Osteocyte (in vitro differentiated cells): ENCODE measurements around the gene MYDGF. TPM values are rescaled to one million over a fixed set of nuclear protein-coding genes. Genes with fewer than 3 reads are reported as not detected.

Source experiments
- DNase-seq: peaks from one replicate; pipeline ENCODE4 v3.0.0; 2021; ENCODE audit warnings: mixed read lengths; ENCODE audit not compliant: unreplicated experiment; ENCODE audit errors: extremely low spot score
- H3K27ac Mint-ChIP-seq: one replicate; pipeline ENCODE4 v1.8.0; 2021; ENCODE audit warnings: mild to moderate bottlenecking, mixed read lengths; ENCODE audit not compliant: unreplicated experiment
- H3K27me3 Mint-ChIP-seq: one replicate; pipeline ENCODE4 v1.8.0; 2021; ENCODE audit warnings: mixed read lengths; ENCODE audit not compliant: unreplicated experiment
- H3K36me3 Mint-ChIP-seq: one replicate; pipeline ENCODE4 v1.8.0; 2021; ENCODE audit warnings: mixed read lengths; ENCODE audit not compliant: unreplicated experiment
- H3K4me1 Mint-ChIP-seq: one replicate; pipeline ENCODE4 v1.8.0; 2021; ENCODE audit warnings: mixed read lengths; ENCODE audit not compliant: unreplicated experiment
- H3K4me3 Mint-ChIP-seq: one replicate; pipeline ENCODE4 v1.8.0; 2021; ENCODE audit warnings: mild to moderate bottlenecking, moderate library complexity, mixed read lengths; ENCODE audit not compliant: unreplicated experiment
- H3K9me3 Mint-ChIP-seq: one replicate; pipeline ENCODE4 v1.8.0; 2021; ENCODE audit warnings: mixed read lengths; ENCODE audit not compliant: unreplicated experiment
- CTCF ChIP-seq: fragments of 200-600 bp; sonication (generic); IDR thresholded peaks from 2 replicates; pipeline ENCODE4 v1.5.0; 2021; ENCODE audit warnings: antibody characterized with exemption, mild to moderate bottlenecking, moderate library complexity
- total RNA-seq: library from RNA; stranded (reverse); gene quantifications from 2 replicates; pipeline ENCODE4 v1.2.1, GENCODE V29; 2021

The MYDGF gene
- total RNA-seq, 1 donor from 2014 or later: 103 TPM

- peaks cover 20% of the 10 kb centered on the region for H3K4me1 Mint-ChIP-seq
- DNase-seq: no peak
- no peak overlapping the region for H3K27ac Mint-ChIP-seq
- no peak overlapping the region for H3K4me3 Mint-ChIP-seq
- no peaks in the 10 kb centered on the region for H3K9me3 Mint-ChIP-seq
- no peaks in the 10 kb centered on the region for H3K27me3 Mint-ChIP-seq
- peaks cover 36% of the 10 kb centered on the region for H3K36me3 Mint-ChIP-seq
- TF ChIP-seq CTCF: no peak
Measured at GRCh38 chr19:4693471-4694121, 23.5 kb upstream of the MYDGF start.

GRCh38 chr19:4693078-4693350 is 22.9 kb upstream of the MYDGF start:
- DNase-seq: no peak
- H3K4me3 Mint-ChIP-seq: no peak overlapping the region
- TF ChIP-seq CTCF: no peak
- H3K27ac Mint-ChIP-seq: no peak overlapping the region
- H3K4me1 Mint-ChIP-seq: peaks cover 20% of the 10 kb centered on the region
- peaks cover 36% of the 10 kb centered on the region for H3K36me3 Mint-ChIP-seq
- no peaks in the 10 kb centered on the region for H3K9me3 Mint-ChIP-seq
- no peaks in the 10 kb centered on the region for H3K27me3 Mint-ChIP-seq

GRCh38 chr19:4692251-4693077 is 22.3 kb upstream of the MYDGF start:
- Mint-ChIP-seq H3K9me3 (no peaks in the 10 kb centered on the region), H3K36me3 (peaks cover 35% of the 10 kb centered on the region)
- TF ChIP-seq CTCF: no peak

GRCh38 chr19:4691373-4691772 is 21.2 kb upstream of the MYDGF start:
- TF ChIP-seq CTCF: no peak

More at GRCh38 chr19:4692251-4693077, 22.3 kb upstream of the MYDGF start:
- Mint-ChIP-seq H3K27ac (no peak overlapping the region), H3K4me1 (peaks cover 19% of the 10 kb centered on the region), H3K27me3 (no peaks in the 10 kb centered on the region), H3K4me3 (no peak overlapping the region)
- DNase-seq: no peak

GRCh38 chr19:4690361-4690760 is 20.2 kb upstream of the MYDGF start:
- Mint-ChIP-seq H3K4me3 (no peak overlapping the region), H3K36me3 (peaks cover 35% of the 10 kb centered on the region), H3K27ac (no peak overlapping the region), H3K27me3 (no peaks in the 10 kb centered on the region), H3K9me3 (no peaks in the 10 kb centered on the region), H3K4me1 (peaks cover 8% of the 10 kb centered on the region)
- DNase-seq: no peak
- TF ChIP-seq CTCF: no peak

More at GRCh38 chr19:4691373-4691772, 21.2 kb upstream of the MYDGF start:
- Mint-ChIP-seq H3K4me1 (peaks cover 11% of the 10 kb centered on the region), H3K9me3 (no peaks in the 10 kb centered on the region), H3K27me3 (no peaks in the 10 kb centered on the region), H3K36me3 (peaks cover 35% of the 10 kb centered on the region), H3K27ac (no peak overlapping the region), H3K4me3 (no peak overlapping the region)
- no peak for DNase-seq
